ENCODE results near the gene PTPN1.
"Not testable (repeated sequence)": the region's sequence is repeated elsewhere in the genome, so short reads cannot be mapped to it uniquely, and the experiment has no call there.

The PTPN1 gene

DNA sequence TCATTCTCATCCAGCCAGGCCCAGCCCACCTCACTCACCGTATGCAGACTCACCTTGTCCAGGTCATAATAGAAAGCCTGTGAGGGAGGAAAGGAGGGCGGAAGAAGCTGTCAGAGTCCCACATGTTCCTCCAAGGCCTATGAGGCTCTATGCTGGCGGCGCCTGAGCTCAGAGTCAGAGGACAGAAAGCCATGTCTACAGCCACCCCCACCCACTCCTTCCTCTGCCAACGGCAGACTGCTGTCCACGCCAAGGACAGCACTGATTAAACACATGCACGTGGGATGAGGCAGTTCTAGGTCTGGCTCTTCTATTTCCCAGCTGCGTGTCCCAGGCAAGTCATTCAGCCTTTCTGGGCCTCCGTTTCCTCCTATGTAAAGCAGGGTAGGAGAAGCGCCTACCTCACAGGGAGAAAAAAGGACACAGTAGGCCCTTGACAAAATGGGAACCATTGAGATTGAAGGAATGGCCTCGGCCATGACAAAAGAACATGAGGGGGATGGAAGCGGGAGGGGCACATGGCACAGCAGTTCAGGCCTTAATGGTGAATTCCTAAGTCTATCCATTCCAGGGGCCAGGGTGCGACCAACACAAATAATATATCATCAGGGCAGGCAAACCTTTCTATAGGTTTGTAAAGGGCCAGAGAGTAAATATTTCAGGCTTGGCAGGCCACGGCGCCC lies 101.1 kb downstream of the PTPN1 start:
- no peaks in the 10 kb centered on the region for H3K4me1 Mint-ChIP-seq (ENCODE audit: low read depth)
- no peak overlapping the region for H3K4me3 Mint-ChIP-seq
- H3K9me3 Mint-ChIP-seq: no peaks in the 10 kb centered on the region
- no peak overlapping the region for H3K27ac Mint-ChIP-seq
- H3K36me3 Mint-ChIP-seq (ENCODE audit: low read depth): no peaks in the 10 kb centered on the region
- peaks cover 3% of the 10 kb centered on the region for H3K27me3 Mint-ChIP-seq

DNA sequence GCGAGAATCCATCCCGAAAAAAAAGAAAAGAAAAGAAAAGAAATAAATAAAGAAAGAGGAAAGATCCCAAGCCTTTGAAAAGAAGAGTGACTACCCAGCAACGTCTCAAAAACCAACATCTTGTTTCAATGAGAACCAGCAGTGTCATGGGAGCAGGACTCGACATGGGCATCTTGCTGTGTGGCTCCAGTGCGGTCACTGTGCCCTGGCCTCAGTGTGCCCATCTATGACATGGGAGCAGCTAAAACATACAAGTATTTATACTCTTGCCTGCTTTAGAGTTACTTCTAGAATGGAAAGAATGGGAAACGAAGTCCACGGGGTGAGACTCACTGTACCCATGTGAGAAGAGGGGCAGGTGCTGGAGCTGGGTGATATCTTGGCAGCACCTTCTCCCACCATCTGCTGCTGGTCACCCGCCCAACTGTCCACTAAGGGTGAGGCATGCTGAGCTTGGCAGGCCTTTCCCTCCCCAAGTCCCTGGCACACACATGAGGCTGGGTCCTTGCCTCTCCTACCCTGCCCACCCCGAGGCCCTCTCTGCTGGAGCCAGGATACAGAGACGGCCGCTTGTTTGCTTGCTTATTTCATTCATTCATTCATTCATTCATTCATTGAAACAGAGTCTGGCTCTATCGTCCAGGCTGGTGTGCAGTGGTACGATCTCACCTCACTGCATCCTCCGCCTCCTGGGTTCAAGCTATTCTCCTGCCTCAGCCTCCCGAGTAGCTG lies 103.4 kb downstream of the PTPN1 start:
- peaks cover 3% of the 10 kb centered on the region for H3K27me3 Mint-ChIP-seq
- no peaks in the 10 kb centered on the region for H3K36me3 Mint-ChIP-seq (ENCODE audit: low read depth)
- no peaks in the 10 kb centered on the region for H3K9me3 Mint-ChIP-seq
- no peaks in the 10 kb centered on the region for H3K4me1 Mint-ChIP-seq (ENCODE audit: low read depth)
- no peak overlapping the region for H3K4me3 Mint-ChIP-seq
- H3K27ac Mint-ChIP-seq: no peak overlapping the region

DNA sequence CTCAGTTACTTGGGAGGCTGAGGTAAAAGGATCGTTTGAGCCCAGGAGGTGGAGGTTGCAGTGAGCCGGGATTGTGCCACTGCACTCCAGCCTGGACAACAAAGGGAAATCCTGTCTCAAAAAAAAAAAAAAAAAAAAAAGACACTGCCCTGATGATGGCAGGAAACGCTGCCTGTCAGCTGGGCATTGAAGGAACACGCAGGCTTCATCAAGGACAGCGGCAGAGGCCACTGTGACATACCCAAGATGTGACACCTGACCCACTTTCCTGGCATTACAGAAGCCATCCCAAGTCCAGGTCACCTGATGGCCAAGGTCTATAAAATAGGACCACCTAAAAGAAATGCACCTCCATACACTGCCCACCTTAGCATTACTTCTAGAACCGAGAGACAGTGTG lies 105.2 kb downstream of the PTPN1 start:
- H3K27me3 Mint-ChIP-seq: no peaks in the 10 kb centered on the region
- no peaks in the 10 kb centered on the region for H3K9me3 Mint-ChIP-seq
- H3K36me3 Mint-ChIP-seq (ENCODE audit: low read depth): no peaks in the 10 kb centered on the region
- H3K4me3 Mint-ChIP-seq: no peak overlapping the region
- no peaks in the 10 kb centered on the region for H3K4me1 Mint-ChIP-seq (ENCODE audit: low read depth)
- H3K27ac Mint-ChIP-seq: no peak overlapping the region

DNA sequence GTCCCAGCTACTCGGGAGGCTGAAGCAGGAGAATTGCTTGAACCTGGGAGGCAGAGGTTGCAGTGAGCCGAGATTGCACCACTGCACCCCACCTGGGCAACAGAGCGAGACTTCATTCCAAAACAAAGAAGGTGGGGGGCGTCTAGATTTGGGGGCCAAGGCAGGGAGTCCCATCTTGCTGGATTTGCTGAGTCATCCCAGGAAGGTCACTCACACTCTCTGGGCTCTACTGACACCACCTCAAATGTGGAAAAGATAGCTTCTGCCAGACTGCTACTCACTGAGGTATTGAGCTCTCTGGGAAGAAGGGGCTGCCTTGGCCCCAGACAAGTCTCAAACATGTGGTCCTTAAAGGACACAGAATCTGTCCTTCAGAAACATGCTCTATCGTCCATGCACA lies 106.8 kb downstream of the PTPN1 start:
- H3K36me3 Mint-ChIP-seq (ENCODE audit: low read depth): no peaks in the 10 kb centered on the region
- H3K4me1 Mint-ChIP-seq (ENCODE audit: low read depth): no peaks in the 10 kb centered on the region
- no peaks in the 10 kb centered on the region for H3K9me3 Mint-ChIP-seq
- no peak overlapping the region for H3K27ac Mint-ChIP-seq
- no peaks in the 10 kb centered on the region for H3K27me3 Mint-ChIP-seq
- H3K4me3 Mint-ChIP-seq: no peak overlapping the region

DNA sequence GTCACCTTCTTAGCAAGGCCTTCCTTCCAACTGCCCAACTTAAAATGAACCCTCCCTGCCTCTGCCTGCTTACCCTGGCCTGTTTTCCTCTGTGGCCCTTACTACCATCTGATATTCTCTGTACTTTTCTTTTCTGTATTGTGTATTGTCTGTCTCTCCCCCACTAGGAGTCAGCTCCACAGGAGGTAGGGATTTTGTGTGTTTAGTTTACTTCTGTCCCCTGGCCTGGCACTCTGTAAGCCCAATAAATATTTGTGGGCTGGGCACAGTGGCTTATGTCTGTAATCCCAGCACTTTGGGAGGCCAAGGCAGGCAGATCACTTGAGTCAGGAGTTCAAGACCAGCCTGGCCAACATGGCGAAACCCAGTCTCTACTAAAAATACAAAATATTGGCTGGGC lies 108.4 kb downstream of the PTPN1 start:
- Mint-ChIP-seq H3K9me3 (no peaks in the 10 kb centered on the region), H3K36me3 (ENCODE audit: low read depth) (no peaks in the 10 kb centered on the region), H3K27ac (no peak overlapping the region), H3K27me3 (no peaks in the 10 kb centered on the region), H3K4me1 (ENCODE audit: low read depth) (no peaks in the 10 kb centered on the region), H3K4me3 (no peak overlapping the region)

DNA sequence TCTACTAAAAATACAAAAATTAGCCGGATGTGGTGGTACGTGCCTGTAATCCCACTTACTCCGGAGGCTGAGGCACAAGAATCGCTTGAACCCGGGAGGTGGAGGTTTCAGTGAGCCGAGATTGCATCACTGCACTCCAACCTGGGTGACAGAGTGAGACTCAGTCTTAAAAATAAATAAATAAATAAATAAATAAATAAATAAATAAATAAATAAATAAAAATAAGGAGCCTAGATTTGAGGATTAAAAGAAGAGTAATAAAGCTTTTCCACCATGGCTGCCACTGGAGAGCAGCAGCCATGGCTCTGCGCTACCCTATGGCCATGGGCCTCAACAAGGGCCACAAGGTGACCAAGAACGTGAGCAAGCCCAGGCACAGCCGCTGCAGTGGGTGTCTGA lies 110.3 kb downstream of the PTPN1 start:
- H3K4me3 Mint-ChIP-seq; H3K27me3 Mint-ChIP-seq; H3K4me1 Mint-ChIP-seq (ENCODE audit: low read depth); H3K9me3 Mint-ChIP-seq; H3K36me3 Mint-ChIP-seq (ENCODE audit: low read depth); H3K27ac Mint-ChIP-seq: not testable (repeated sequence)

DNA sequence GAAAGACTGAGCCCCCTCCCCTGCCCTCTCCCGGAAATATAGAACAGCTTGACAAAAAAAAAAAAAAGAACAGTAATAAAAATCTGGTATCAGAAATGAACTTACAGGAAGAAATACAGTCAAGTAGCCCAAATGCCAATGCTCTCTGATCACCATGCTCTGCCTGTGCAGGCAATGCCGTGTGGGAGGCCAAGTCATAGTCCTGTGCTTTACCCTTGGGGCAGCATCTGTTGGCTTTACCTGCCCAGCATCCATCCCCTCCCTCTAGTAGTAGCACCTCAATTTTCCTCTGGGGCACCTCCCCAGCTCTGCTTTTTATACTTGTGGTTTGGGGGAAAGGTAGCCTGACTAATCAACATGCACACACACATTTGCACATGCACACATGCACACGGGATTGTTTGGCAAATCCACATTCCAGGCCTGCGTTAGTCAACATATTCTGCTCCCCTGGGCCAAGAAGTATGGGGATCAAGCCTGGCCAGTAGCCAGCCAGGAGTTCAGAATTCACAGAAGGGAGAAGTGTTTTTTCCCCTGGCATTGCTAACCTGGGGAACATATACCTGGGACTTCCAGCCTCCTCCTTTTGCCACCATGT lies 111.0 kb downstream of the PTPN1 start:
- Mint-ChIP-seq H3K27ac (no peak overlapping the region), H3K27me3 (no peaks in the 10 kb centered on the region), H3K36me3 (ENCODE audit: low read depth) (no peaks in the 10 kb centered on the region), H3K9me3 (no peaks in the 10 kb centered on the region), H3K4me1 (ENCODE audit: low read depth) (no peaks in the 10 kb centered on the region), H3K4me3 (no peak overlapping the region)

DNA sequence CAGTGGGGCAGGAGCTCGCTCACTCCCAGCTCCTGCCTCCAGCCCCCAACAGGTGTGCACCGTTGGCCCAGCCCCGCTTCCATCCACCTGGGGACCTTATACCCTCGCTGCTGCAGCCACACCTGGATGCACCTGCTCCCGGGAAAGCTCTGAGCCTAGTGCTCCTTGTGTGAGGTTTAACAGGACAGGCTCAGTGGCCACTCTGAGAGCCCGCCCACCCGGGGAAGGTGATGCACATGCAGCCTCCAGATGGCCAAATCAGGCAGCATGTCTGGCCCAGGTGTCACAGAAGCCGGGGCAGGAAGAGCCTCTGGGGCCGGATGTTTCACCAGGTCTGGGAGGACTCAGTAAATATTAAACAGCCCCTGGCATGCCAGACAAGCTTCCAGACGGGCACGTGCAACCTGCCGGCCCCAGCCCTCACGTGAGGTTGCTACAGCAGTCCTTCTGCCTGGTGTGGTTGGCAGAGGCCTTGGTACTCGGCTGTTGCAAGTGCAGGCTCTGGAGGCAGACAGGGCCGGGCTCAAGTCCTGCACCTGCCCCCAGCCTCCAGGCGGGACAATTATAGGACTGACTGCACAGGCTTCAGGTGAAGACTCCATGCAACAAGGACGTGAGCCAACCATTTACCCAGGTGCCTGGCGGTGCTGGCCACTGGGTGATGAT lies 114.3 kb downstream of the PTPN1 start:
- no peaks in the 10 kb centered on the region for H3K9me3 Mint-ChIP-seq
- no peaks in the 10 kb centered on the region for H3K4me1 Mint-ChIP-seq (ENCODE audit: low read depth)
- no peaks in the 10 kb centered on the region for H3K36me3 Mint-ChIP-seq (ENCODE audit: low read depth)
- no peak overlapping the region for H3K27ac Mint-ChIP-seq
- H3K4me3 Mint-ChIP-seq: no peak overlapping the region
- no peaks in the 10 kb centered on the region for H3K27me3 Mint-ChIP-seq

DNA sequence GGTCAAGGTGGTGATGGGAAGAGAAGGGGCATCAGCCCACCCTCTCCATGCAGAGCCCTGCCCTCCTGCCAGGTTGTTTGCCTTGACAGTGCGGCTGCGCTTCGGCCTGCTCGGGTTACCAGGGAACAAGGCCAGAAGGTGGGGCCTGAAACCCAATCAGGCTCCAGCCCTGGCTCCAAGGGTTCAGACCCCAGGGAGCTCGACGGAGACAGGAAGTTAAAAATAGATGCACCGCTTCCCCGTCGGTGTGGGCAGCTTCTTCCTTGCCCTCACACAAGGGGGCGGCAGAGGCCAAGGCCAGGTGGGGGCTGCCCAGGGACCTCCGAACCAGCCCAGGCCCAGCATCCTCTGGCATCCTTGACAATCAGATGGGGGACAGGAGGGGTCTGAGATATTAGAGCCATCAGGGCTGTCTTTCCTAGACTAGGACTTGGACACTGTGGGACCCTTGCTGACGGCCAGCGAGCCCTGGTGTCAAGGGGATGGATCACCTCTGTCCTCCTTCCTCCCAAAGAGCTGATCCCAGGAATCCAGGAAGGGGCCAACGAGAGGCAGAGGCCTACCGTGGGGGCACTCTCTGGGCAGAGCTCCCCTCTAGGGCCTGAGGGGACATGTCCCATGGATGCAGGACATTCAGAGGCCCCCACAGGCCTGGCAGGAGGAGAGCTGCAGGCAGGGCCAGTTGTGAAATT lies 115.9 kb downstream of the PTPN1 start:
- Mint-ChIP-seq H3K9me3 (no peaks in the 10 kb centered on the region), H3K27me3 (no peaks in the 10 kb centered on the region), H3K36me3 (ENCODE audit: low read depth) (no peaks in the 10 kb centered on the region), H3K4me3 (no peak overlapping the region), H3K4me1 (ENCODE audit: low read depth) (no peaks in the 10 kb centered on the region), H3K27ac (no peak overlapping the region)

DNA sequence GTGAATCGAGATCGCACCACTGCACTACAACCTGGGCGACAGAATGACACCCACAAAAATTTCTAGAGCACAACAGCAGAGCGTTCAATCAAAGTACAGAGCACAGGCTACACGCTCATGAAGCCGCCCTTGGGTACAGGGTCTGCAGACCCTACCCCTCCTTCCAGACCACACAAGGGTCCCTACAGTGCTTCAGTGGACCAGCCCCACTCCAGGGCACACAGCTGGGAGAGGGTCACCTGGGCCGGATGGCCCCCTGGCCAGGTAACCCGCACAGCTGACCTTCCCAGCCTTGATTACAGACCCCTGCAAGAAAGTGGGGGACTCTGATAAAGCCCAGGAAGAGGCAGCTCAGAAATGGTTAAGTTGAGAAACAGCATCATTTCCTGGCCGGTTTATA lies 117.6 kb downstream of the PTPN1 start:
- H3K9me3 Mint-ChIP-seq: no peaks in the 10 kb centered on the region
- H3K4me3 Mint-ChIP-seq: no peak overlapping the region
- no peaks in the 10 kb centered on the region for H3K27me3 Mint-ChIP-seq
- H3K27ac Mint-ChIP-seq: no peak overlapping the region
- H3K4me1 Mint-ChIP-seq (ENCODE audit: low read depth): no peaks in the 10 kb centered on the region
- no peaks in the 10 kb centered on the region for H3K36me3 Mint-ChIP-seq (ENCODE audit: low read depth)

DNA sequence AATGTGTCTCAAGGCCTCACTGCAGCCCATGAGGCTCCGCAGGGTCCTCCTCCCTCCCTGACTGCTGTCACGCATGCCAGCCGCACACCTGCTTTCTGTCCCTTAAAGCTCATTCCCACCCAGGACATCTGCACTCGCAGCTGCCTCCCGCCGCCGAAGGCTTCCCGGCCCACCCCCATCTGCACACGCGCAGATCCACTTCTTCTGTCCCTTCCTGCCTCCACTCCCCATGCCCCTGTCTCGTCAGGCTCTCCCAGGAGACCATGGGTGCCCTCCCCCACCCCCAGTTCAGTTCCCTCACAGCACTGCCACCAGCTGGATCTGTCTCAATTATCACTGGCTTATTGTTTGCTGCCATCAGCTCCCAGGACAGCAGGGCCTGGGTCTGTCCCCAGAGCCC lies 118.1 kb downstream of the PTPN1 start:
- H3K27ac Mint-ChIP-seq: no peak overlapping the region
- no peaks in the 10 kb centered on the region for H3K4me1 Mint-ChIP-seq (ENCODE audit: low read depth)
- H3K9me3 Mint-ChIP-seq: no peaks in the 10 kb centered on the region
- no peak overlapping the region for H3K4me3 Mint-ChIP-seq
- H3K36me3 Mint-ChIP-seq (ENCODE audit: low read depth): no peaks in the 10 kb centered on the region
- H3K27me3 Mint-ChIP-seq: no peaks in the 10 kb centered on the region

DNA sequence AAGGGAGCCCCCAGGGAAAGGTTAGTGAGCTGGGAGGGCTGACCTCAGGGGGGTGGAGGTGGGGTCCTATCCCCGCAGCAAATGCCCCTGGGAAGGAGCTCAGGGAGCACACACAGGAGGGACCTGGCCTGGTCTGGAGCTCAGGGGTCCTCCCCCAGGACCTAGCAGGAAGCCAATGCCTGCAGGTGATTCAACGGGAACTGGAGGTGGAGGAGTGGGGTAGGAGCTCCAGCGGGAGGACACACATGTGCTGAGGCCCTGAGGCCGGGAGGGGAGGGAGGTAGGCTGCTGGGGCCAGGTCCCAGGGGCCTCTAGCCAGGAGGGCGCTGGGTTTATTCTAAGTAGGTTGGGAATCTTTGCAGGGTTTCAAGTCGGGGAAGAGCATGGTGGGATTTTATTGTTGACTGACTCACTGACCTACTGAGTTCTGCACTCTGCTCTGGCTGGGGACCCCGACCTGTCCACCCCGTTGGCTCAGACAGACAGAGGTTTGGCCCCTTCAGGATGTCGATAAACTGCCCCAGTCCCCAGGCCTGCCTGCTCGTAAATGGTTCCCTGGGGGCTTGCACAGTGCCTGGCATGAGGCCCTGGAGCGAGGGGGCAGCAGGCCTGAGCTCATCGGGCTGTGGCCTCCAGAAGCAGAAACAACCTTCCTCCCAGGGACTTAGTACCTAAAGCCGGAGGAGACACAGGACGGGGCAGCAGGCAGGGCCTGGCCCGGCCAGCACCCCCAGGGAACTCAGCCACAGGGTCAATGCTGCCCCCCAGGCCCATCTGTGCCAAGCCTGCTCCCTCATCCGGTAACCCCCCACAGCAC lies 118.9 kb downstream of the PTPN1 start:
- Mint-ChIP-seq H3K4me1 (ENCODE audit: low read depth) (no peaks in the 10 kb centered on the region), H3K27ac (no peak overlapping the region), H3K36me3 (ENCODE audit: low read depth) (no peaks in the 10 kb centered on the region), H3K27me3 (no peaks in the 10 kb centered on the region), H3K9me3 (no peaks in the 10 kb centered on the region), H3K4me3 (no peak overlapping the region)

DNA sequence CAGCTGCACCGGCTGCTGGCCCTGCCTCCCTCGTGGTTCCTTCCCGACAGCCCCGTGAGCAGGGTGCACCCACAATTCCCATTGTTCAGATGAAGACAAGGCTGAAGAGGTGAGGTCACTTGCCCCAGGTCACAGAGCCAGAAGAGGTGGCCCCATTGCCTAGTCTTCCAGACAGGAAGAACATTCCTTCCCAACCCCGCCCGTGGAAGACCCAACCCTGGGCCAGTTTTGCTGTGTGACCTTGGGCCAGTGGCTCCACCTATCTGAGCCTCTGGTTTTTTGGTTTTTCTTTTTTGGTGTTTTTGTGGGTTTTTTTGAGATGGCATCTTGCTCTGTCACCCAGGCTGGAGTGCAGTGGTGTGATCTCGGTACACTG lies 119.5 kb downstream of the PTPN1 start:
- no peaks in the 10 kb centered on the region for H3K9me3 Mint-ChIP-seq
- no peak overlapping the region for H3K4me3 Mint-ChIP-seq
- H3K36me3 Mint-ChIP-seq (ENCODE audit: low read depth): no peaks in the 10 kb centered on the region
- no peaks in the 10 kb centered on the region for H3K27me3 Mint-ChIP-seq
- no peaks in the 10 kb centered on the region for H3K4me1 Mint-ChIP-seq (ENCODE audit: low read depth)
- H3K27ac Mint-ChIP-seq: no peak overlapping the region

DNA sequence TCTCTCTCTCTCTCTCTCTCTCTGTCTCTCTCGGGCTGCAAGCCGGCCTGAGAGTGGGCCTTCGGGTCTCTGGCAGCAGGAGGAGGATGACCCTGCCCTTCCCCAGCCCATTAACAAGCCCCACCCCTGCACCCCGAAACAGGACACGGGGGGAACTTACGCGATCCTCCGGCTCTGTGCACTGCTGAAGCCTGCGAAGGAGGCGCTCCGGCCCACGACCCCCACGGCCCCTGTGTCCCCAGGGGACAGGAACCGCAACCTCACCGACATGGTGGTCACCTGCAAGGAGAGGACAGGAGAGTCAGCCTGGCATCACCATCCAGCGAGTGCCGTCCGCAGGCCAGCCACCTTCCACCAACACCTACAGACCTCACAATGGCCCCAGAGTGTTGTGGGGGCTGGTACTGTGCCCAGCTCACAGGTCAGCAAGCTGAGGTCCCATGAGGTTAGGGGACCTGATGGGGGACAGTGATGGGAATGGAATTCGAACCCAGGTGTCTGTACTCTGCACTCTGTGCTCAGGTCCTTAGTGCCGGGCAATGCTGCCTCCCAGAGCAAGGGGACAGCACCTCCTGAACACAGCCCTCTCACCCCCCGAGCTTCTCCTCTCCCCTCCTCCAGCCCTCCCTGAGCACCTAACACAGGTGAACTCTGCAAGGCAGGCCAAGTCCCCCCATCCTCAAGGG lies 120.5 kb downstream of the PTPN1 start:
- Mint-ChIP-seq H3K27me3 (no peaks in the 10 kb centered on the region), H3K4me3 (no peak overlapping the region), H3K9me3 (no peaks in the 10 kb centered on the region), H3K4me1 (ENCODE audit: low read depth) (no peaks in the 10 kb centered on the region), H3K27ac (no peak overlapping the region), H3K36me3 (ENCODE audit: low read depth) (no peaks in the 10 kb centered on the region)
